Measurements from ENCODE around the gene SEMA7A.

SEMA7A gene

DNA sequence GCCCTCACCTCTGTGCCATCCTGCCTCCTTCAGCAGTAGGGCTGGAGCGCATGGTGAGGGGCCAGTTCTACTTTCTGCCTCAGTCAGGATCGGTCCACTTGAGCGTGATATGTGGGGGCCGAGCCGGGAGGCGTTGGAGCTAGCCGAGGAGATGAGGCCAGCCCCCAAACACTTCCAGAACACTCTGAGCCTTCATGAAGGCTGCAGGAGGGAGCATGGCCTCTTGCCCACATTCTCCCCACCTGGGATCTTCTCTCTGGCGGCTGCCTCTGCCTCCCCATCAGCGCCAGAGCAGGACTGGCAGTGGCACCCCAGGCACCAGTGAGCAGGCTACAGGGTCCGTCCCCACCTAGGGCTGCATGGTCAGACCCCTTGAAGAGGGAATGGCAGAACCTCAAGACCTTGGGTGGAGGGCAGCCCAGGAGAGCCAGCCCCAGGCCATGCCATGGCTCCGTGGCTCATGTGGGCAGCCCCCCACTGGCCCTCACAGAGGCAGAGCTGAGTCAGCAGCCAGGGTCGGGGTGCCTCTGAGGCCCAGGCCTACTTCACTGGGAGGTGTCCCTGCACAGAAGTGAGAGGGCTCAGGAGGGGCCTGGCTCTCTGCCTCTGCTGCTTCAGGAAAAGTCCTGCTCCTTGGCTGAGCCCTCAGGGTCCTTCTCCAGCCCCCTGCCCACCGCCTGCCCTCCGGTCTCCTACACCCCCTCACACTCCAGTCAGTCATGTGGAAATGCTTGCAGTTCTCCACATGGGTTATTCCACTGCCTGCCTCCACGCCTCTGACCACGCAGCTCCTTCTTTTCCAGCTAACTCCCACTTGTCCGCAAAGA, 38.2 kb downstream of the SEMA7A start:
- DNase-seq (ENCODE audit: low read depth) = no peak
- TF ChIP-seq CTCF (IDR thresholded peaks at IDR 0.05; ENCODE audit: low read depth, low read length, missing control alignments) = no peak
- in situ Hi-C loops (cut with HindIII; ENCODE audit: low sequenced_read_pairs) = no loop called here
- H3K4me3 ChIP-seq (ENCODE audit: low read depth, low read length) = no peak overlapping the region

DNA sequence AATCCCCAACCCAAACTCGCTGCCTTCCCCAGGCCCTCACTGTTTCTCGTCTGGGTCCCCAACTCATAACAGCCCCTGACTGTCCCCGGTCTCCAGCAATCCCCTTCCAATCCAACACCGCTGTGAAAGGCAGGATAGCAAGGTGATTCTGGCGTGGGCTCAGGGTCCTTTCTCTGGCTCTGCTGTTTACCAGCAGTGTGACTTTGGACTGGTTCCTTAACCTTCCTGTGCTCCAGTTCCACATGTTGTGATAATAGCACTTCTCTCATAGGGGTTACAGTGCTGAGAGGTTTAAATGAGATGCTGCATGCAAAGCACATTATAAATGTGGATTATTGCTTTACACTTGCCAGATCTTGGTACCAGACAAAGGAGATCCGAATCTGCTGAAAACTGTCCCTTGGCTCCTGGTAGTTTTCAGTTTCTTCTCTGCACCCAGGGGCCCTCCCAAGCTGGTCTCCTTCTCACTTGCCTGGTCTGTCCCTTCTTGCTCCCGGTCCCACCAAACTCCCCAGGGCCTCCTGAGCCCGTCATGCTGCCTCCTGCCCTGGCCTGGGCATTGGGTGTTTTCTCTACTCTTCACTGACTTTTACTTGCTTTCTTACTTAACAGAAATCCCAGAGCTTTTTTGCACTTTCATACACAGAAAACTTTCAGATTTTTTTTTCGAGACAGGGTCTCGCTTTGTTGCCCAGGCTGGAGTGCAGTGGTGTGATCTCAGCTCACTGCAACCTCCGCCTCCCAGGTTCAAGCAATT, 39.5 kb downstream of the SEMA7A start:
- H3K4me3 ChIP-seq (ENCODE audit: low read depth, low read length) = no peak overlapping the region
- in situ Hi-C loops (cut with HindIII; ENCODE audit: low sequenced_read_pairs) = no loop called here
- TF ChIP-seq CTCF (IDR thresholded peaks at IDR 0.05; ENCODE audit: low read depth, low read length, missing control alignments) = no peak
- DNase-seq (ENCODE audit: low read depth) = no peak

GRCh38 chr15:74393423-74393822, 40.3 kb downstream of the SEMA7A start:
- DNase-seq (ENCODE audit: low read depth) = no peak
- no peak overlapping the region for H3K4me3 ChIP-seq (ENCODE audit: low read depth, low read length)
- in situ Hi-C loops (cut with HindIII; ENCODE audit: low sequenced_read_pairs) = no loop called here
- no peak for TF ChIP-seq CTCF (IDR thresholded peaks at IDR 0.05; ENCODE audit: low read depth, low read length, missing control alignments)

DNA sequence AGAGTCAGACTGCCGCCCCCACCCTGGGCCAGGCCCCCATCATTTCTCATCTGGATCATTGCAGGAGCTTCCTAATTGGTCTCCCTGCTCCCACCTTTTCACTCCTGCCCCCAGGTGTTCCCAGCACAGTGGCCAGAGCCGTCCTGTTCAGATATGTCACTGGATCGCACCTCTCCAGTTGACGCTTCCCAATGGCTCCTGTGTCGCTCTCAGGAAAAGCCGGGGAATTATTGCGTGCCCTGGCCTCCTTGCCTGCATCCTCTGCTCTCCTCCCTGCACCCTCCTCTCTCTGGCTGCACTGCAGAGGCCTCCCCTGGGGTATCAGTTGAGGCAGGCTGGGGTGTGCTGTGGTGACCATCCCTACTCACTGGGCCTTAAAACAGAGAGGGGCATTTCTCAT, 40.9 kb downstream of the SEMA7A start:
- no peak overlapping the region for H3K4me3 ChIP-seq (ENCODE audit: low read depth, low read length)
- TF ChIP-seq CTCF (IDR thresholded peaks at IDR 0.05; ENCODE audit: low read depth, low read length, missing control alignments) = no peak
- DNase-seq (ENCODE audit: low read depth) = no peak
- in situ Hi-C loops (cut with HindIII; ENCODE audit: low sequenced_read_pairs) = no loop called here

GRCh38 chr15:74392451-74392830, 41.3 kb downstream of the SEMA7A start:
- no peak for TF ChIP-seq CTCF (IDR thresholded peaks at IDR 0.05; ENCODE audit: low read depth, low read length, missing control alignments)
- no peak overlapping the region for H3K4me3 ChIP-seq (ENCODE audit: low read depth, low read length)
- in situ Hi-C loops (cut with HindIII; ENCODE audit: low sequenced_read_pairs) = no loop called here
- no peak for DNase-seq (ENCODE audit: low read depth)

GRCh38 chr15:74391582-74392450, 41.9 kb downstream of the SEMA7A start:
- in situ Hi-C loops (cut with HindIII; ENCODE audit: low sequenced_read_pairs) = no loop called here
- H3K4me3 ChIP-seq (ENCODE audit: low read depth, low read length) = no peak overlapping the region
- no peak for TF ChIP-seq CTCF (IDR thresholded peaks at IDR 0.05; ENCODE audit: low read depth, low read length, missing control alignments)
- no peak for DNase-seq (ENCODE audit: low read depth)
